Neural cell (in vitro differentiated cells): ENCODE results near the gene MLLT6.

Source experiments
- CTCF ChIP-seq: fragments of 450-650 bp; IDR thresholded peaks from 2 replicates; pipeline ENCODE4 v1.5.1; 2014; ENCODE audit warnings: antibody characterized with exemption, mild to moderate bottlenecking, moderate library complexity; ENCODE audit not compliant: poor library complexity, severe bottlenecking
- TAF1 ChIP-seq: IDR thresholded peaks from 2 replicates; pipeline ENCODE4 v1.6.1; 2012; ENCODE audit warnings: low read depth

- peak; percentile 83 for TF ChIP-seq CTCF
- TF ChIP-seq TAF1, result no peak
Observed at GRCh38 chr17:38735161-38735997, 30.3 kb downstream of the MLLT6 start.
